Left lung (tissue), 14 donors: ENCODE measurements around the gene CD209. TPM values are rescaled to one million over a fixed set of nuclear protein-coding genes. Genes with fewer than 3 reads are reported as not detected.
"Not testable (repeated sequence)": the region's sequence is repeated elsewhere in the genome, so short reads cannot be mapped to it uniquely, and the experiment has no call there.

Experiments used
- ATAC-seq: fragments of 200-7000 bp; cut with Tn5 transposase; one replicate; pipeline ENCODE4 v1.9.1; 2020; ENCODE audit warnings: moderate library complexity
- DNase-seq, 4 donors: peaks; one replicate each; pipeline ENCODE4 v3.0.0-alpha.2; 2013 to 2020
- H3K27ac ChIP-seq, 2 donors: fragments of 200-600 bp; sonication (generic) in 1 of 2; one replicate each; pipeline versions ENCODE4 v1.5.0 to v1.8.0; 2020 to 2021
- H3K27me3 ChIP-seq, 2 donors: fragments of 200-600 bp; sonication (generic) in 1 of 2; one replicate each; pipeline versions ENCODE4 v1.5.0 to v1.8.0; 2020 to 2021
- H3K36me3 ChIP-seq, 2 donors: fragments of 200-600 bp; sonication (generic) in 1 of 2; one replicate each; pipeline versions ENCODE4 v1.5.0 to v1.8.0; 2020 to 2021
- H3K4me1 ChIP-seq, 2 donors: fragments of 200-600 bp; one replicate each; pipeline ENCODE4 v1.8.0; 2021
- H3K4me3 ChIP-seq, 2 donors: fragments of 200-600 bp; sonication (generic) in 1 of 2; one replicate each; pipeline versions ENCODE4 v1.5.0 to v1.8.0; 2020 to 2021; ENCODE audit warnings: mild to moderate bottlenecking in 1 of 2
- H3K9me3 ChIP-seq, 2 donors: fragments of 200-600 bp; sonication (generic) in 1 of 2; one replicate each; pipeline versions ENCODE4 v1.5.0 to v1.8.0; 2020 to 2021
- CTCF ChIP-seq, 2 donors: fragments of 200-600 bp; sonication (generic) in 1 of 2; IDR thresholded peaks; one replicate each; pipeline versions ENCODE4 v1.5.0 to v1.8.0; 2021; ENCODE audit warnings: antibody characterized with exemption in 2 of 2
- intact Hi-C, 2 donors: fragments of 100-400 bp; cut with DNase I; formaldehyde crosslinking; loops; one replicate each; pipeline versions ENCODE4 v1.11.2 to v1.14.2; 2022
- long read RNA-seq, 12 donors: library from polyadenylated mRNA in 2 of 12; unstranded in 2 of 12; transcript quantifications; one replicate each; pipeline ENCODE4 v2.0.0 and lab custom pipeline, GENCODE V29; 2019 to 2026
- polyA plus RNA-seq, 6 donors: library from polyadenylated mRNA; unstranded; fragments of 120-200 nt; gene quantifications; one replicate each; pipeline ENCODE4 v1.2.1, GENCODE V29; 2013; ENCODE audit not compliant: insufficient read length in 6 of 6
- total RNA-seq, 2 donors: library from RNA; stranded (reverse); fragmentation: NEBNext Ultra II Directional; extraction: Animal tissue kit (Norgen Biotek cat#: 25700); gene quantifications; one replicate each; pipeline ENCODE4 v1.2.1, GENCODE V29; 2021
- donor health status: DM: no; HTN: yes; CAD: no.
- donor health status: DM: no; HTN: no; CAD: no.

Gene CD209
- total RNA-seq (10 to 100 TPM in 1 of 2 donors, 1 to 10 TPM in 1; 9.2 to 10.6 TPM), polyA plus RNA-seq (1 to 10 TPM; 2.9 to 4.3 (median 3.1) TPM)
- long read RNA-seq, donor 1, full-length matches to known transcripts = 1 of 11 reads
- long read RNA-seq, donor 1, partial matches to known transcripts = 0 of 11 reads
- long read RNA-seq, donor 1, other reads (novel, unspliced or antisense) = 10 of 11 reads
- long read RNA-seq, donor 2, full-length matches to known transcripts = 1 of 1 reads
- long read RNA-seq, donor 2, partial matches to known transcripts = 0 of 1 reads
- long read RNA-seq, donor 2, other reads (novel, unspliced or antisense) = 0 of 1 reads
- long read RNA-seq, donor 3, partial matches to known transcripts = 0 of 7 reads
- long read RNA-seq, donor 3, other reads (novel, unspliced or antisense) = 7 of 7 reads
- long read RNA-seq, donor 4, full-length matches to known transcripts = 1 of 1 reads
- long read RNA-seq, donor 4, partial matches to known transcripts = 0 of 1 reads
- long read RNA-seq, donor 4, other reads (novel, unspliced or antisense) = 0 of 1 reads
- long read RNA-seq, donor 5 = 0 reads
- long read RNA-seq, donor 6, partial matches to known transcripts = 5 of 5 reads
- long read RNA-seq, donor 6, other reads (novel, unspliced or antisense) = 0 of 5 reads
- long read RNA-seq, donor 7 = 0 reads
- long read RNA-seq, donor 8, partial matches to known transcripts = 0 of 1 reads
- long read RNA-seq, donor 8, other reads (novel, unspliced or antisense) = 0 of 1 reads
- long read RNA-seq, donor 9 = 0 reads
- long read RNA-seq, donor 10 = 0 reads
- long read RNA-seq, donor 11 = 0 reads
- long read RNA-seq, donor 12 = 0 reads

GRCh38 chr19:7746903-7747884 lies at the start of gene CD209:
TSS of gene CD209 (minus strand) at chr19:7747534. CDS start at chr19:7747511, 23 bp downstream.
- H3K4me3 ChIP-seq = no peak within 1 kb of the TSS
- DNase-seq = no peak

GRCh38 chr19:7795555-7796161 lies 48.3 kb upstream of the CD209 start:
- no peaks in the 10 kb centered on the region for H3K9me3 ChIP-seq
- no peak for ATAC-seq
- no peak for DNase-seq
- no peak overlapping the region for H3K4me3 ChIP-seq
- peaks cover 0 to 11% of the 10 kb centered on the region in 2 donors for H3K4me1 ChIP-seq
- H3K27ac ChIP-seq = peak overlapping the region in 1 of 2 donors; percentile 18
- no peaks in the 10 kb centered on the region for H3K36me3 ChIP-seq
- H3K27me3 ChIP-seq = peaks cover 0 to 18% of the 10 kb centered on the region in 2 donors
- TF ChIP-seq CTCF (IDR thresholded peaks at IDR 0.05) = no peak
- intact Hi-C loops = loop anchor here in 1 of 2 donors (10.0 kb wide), 1 partner anchor 111 kb away; the partner anchor contains the start of gene TRAPPC5

More at GRCh38 chr19:7746903-7747884, at the start of gene CD209:
- Histone ChIP-seq H3K9me3 (no peaks in the 10 kb centered on the region), H3K27ac (no peak within 1 kb of the TSS), H3K36me3 (no peaks in the 10 kb centered on the region), H3K27me3 (peaks cover 0 to 9% of the 10 kb centered on the region in 2 donors), H3K4me1 (peaks cover 0 to 6% of the 10 kb centered on the region in 2 donors)
- peak; percentile 48 for ATAC-seq
- no peak for TF ChIP-seq CTCF (IDR thresholded peaks at IDR 0.05)
- intact Hi-C loops = no loop called here

GRCh38 chr19:7793493-7793892 lies 46.2 kb upstream of the CD209 start:
- Histone ChIP-seq H3K4me1 (peaks cover 0 to 12% of the 10 kb centered on the region in 2 donors), H3K4me3 (no peak overlapping the region), H3K27ac (no peak overlapping the region), H3K27me3 (peaks cover 12 to 33% of the 10 kb centered on the region in 2 donors), H3K36me3 (no peaks in the 10 kb centered on the region), H3K9me3 (no peaks in the 10 kb centered on the region)
- intact Hi-C loops = loop anchor here in 1 of 2 donors (10.0 kb wide), 1 partner anchor 109 kb away; the partner anchor contains the start of gene TRAPPC5
- no peak for TF ChIP-seq CTCF (IDR thresholded peaks at IDR 0.05)
- no peak for DNase-seq
- ATAC-seq = no peak

- not testable (repeated sequence) for ATAC-seq, H3K36me3 ChIP-seq, H3K9me3 ChIP-seq, DNase-seq, H3K27ac ChIP-seq, H3K4me3 ChIP-seq
- intact Hi-C loops = loop anchor here in 1 of 2 donors (10.0 kb wide), 1 partner anchor 108 kb away; the partner anchor contains the start of gene TRAPPC5
- Histone ChIP-seq H3K4me1 (peaks cover 0 to 18% of the 10 kb centered on the region in 2 donors), H3K27me3 (peaks cover 20 to 35% of the 10 kb centered on the region in 2 donors)
These were observed 45.4 kb upstream of the CD209 start for GRCh38 chr19:7792701-7793100.
